Sigmoid colon (tissue), 4 donors: ENCODE measurements around the gene ZBTB38.

Experiments used
- CTCF ChIP-seq, 4 experiments: fragments of 450-650 bp in 3 of 4; fragments of 200-600 bp in 1 of 4; IDR thresholded peaks; one replicate each; pipeline ENCODE4 v1.5.1; 2016 to 2019; ENCODE audit warnings: antibody characterized with exemption in 4 of 4, mild to moderate bottlenecking in 3 of 4, moderate library complexity in 2 of 4
- EP300 ChIP-seq, 4 donors: sonication (generic); formaldehyde crosslinking; IDR thresholded peaks; one replicate each; pipeline ENCODE4 v1.6.1; 2017; ENCODE audit warnings: antibody characterized with exemption in 4 of 4
- POLR2A ChIP-seq, 2 donors: fragments of 450-650 bp; IDR thresholded peaks; one replicate each; pipeline ENCODE4 v1.6.1; 2016; ENCODE audit warnings: antibody characterized with exemption in 2 of 2, mild to moderate bottlenecking in 2 of 2, moderate library complexity in 2 of 2
- POLR2AphosphoS5 ChIP-seq, 4 donors: sonication (generic); formaldehyde crosslinking; IDR thresholded peaks; one replicate each; pipeline ENCODE4 v1.6.1; 2017; ENCODE audit warnings: antibody characterized with exemption in 4 of 4

- TF ChIP-seq CTCF (IDR thresholded peaks at IDR 0.05) (no peak), POLR2AphosphoS5 (IDR thresholded peaks at IDR 0.05) (no peak), POLR2A (IDR thresholded peaks at IDR 0.05) (no peak), EP300 (IDR thresholded peaks at IDR 0.05) (no peak)
Observed at GRCh38 chr3:141371882-141372281, 3.6 kb downstream of the ZBTB38 start.
